Adrenal gland (tissue), 5 donors: ENCODE results near the gene HRNR.

Source experiments
- POLR2A ChIP-seq, 2 donors: fragments of 450-650 bp; IDR thresholded peaks; one replicate each; pipeline ENCODE4 v1.6.1; 2017; ENCODE audit warnings: antibody characterized with exemption in 2 of 2, mild to moderate bottlenecking in 2 of 2, moderate library complexity in 1 of 2
- TF ChIP-seq, protein P1 (sequence below), 6 experiments: fragments of 450-650 bp in 4 of 6; fragments of 200-600 bp in 2 of 6; sonication (generic) in 1 of 6; IDR thresholded peaks; 1 replicate in 5 of 6; 2 replicates in 1 of 6; pipeline versions ENCODE4 v1.5.1 to v1.8.0; 2016 to 2021; ENCODE audit warnings: antibody characterized with exemption in 6 of 6, mild to moderate bottlenecking in 2 of 6, moderate library complexity in 1 of 6
- donor health status: DM: no; HTN: no; CAD: no.

DNA sequence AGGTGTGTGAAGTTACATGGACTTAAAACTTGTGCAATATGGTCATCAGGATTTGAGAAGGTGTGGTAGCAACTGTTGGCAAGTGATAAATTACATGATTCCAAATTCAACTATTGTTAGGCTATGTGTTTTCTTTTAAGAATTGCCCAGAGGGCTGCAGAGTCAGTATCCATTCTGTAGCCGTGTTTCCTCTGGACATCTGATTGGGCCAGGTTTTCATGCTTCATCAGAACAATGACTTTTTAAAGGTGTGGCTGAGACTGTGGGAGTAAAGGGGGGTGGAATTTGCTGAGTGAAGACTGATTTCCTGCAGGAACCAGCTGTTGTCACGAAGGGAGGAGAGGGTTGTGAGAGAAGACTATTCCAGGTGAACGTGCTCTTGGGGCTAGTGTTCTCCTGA, 1.7 kb upstream of the HRNR start:
- TF ChIP-seq, protein P1, sequence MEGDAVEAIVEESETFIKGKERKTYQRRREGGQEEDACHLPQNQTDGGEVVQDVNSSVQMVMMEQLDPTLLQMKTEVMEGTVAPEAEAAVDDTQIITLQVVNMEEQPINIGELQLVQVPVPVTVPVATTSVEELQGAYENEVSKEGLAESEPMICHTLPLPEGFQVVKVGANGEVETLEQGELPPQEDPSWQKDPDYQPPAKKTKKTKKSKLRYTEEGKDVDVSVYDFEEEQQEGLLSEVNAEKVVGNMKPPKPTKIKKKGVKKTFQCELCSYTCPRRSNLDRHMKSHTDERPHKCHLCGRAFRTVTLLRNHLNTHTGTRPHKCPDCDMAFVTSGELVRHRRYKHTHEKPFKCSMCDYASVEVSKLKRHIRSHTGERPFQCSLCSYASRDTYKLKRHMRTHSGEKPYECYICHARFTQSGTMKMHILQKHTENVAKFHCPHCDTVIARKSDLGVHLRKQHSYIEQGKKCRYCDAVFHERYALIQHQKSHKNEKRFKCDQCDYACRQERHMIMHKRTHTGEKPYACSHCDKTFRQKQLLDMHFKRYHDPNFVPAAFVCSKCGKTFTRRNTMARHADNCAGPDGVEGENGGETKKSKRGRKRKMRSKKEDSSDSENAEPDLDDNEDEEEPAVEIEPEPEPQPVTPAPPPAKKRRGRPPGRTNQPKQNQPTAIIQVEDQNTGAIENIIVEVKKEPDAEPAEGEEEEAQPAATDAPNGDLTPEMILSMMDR (IDR thresholded peaks at IDR 0.05) = no peak
- TF ChIP-seq POLR2A (IDR thresholded peaks at IDR 0.05) = no peak
